Fibroblast of the conjunctiva (primary cell): ENCODE results near the gene LSM5.
A peak's percentile ranks its signal among the peaks of the same experiment; 100 is the strongest.

ENCODE experiments used
- DNase-seq: peaks from one replicate; pipeline ENCODE4 v3.0.0-alpha.2; 2010; ENCODE audit warnings: low read depth

Gene LSM5

DNA sequence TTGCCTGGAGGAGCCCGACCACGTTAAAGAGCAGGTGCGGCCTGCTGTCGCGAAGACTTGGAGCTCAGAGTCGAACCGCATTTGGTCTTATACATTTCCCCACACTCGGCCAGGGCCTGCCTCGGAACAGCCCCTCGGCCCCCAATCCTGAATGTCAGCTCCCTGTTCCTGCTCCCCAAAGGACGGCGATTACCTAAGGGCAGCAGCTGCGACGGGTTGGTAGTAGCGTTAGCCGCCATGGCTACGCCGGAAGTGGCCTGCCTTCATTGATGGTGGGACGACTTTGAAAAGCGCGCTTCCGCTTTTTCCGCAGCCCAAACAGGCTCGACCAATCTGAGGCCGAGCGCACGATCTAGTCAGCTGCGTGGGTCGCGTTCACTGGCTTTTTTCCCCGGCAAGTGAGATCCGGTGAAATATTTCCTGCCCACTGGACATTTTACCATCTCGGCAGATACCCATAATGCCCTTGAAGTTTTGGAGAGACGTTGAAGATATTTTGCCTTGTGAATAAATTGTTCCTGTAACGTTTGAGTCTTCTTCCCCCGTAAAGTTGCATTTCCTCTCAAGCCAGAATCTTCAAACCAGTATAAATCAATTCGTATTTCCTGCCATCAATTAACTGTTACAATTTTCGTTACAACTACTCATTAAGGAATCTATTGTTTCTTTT lies at the start of gene LSM5:
TSS of gene LSM5 (minus strand) at position 254 of the 670 bp plus-strand sequence. CDS start at position 239, 15 bp downstream.
- peak; percentile 82 for DNase-seq

DNA sequence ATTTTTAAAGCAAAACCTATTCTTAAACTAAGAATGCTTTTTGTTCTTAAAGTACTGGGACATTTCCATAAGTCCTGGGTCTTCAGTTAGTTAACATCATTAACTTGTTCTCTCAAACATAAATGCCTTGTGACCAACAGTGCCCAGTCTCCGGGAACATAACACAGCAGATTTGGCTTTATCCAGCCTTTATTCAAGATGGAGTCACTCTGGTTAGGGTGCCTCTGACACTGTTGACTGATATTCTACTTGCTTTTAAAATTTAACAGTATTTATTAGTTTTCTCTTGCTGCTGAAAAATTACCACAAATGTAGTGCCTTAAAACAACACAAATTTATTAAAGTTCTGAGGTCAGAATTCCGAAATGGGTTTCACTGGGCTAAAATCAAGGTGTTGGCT lies 49.2 kb upstream of the LSM5 start:
- no peak for DNase-seq

DNA sequence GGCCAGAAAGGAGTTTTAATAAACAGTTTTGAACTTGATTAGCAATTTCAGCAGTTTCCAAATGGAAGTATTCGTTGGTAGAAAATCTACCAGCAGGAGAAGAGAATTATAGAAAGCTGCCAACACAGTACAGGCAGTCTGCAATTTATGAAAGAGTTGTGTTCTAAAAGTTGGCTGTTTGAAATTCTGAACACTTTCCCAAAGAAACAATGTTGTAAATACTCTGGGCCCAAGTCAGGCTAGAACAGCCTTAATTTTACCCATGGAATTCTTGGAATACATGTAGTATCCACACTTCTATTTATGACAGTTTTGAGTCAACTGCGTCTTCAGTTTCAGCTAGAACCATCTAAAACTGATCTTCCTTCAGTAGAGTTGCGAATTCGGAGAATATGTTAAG lies 47.6 kb upstream of the LSM5 start:
- DNase-seq = no peak

DNA sequence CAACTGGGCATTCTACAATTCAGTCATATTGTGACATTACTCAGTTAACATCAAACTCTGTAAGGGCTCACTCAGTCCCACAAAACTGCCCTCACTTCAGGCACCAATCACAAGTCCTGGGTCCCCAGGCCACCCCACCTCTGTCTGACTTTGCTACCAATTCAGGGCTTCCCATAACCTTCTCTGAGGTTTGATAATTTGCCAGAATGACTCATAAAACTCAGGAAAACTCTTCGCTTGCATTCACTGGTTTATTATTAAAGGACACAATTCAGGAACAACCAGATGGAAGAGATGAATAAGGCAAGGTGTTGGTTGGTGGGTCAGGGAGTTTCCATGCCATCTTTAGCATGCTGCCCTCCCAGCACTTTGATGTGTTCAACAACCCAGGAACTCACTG lies 46.4 kb upstream of the LSM5 start:
- peak; percentile 6 for DNase-seq

DNA sequence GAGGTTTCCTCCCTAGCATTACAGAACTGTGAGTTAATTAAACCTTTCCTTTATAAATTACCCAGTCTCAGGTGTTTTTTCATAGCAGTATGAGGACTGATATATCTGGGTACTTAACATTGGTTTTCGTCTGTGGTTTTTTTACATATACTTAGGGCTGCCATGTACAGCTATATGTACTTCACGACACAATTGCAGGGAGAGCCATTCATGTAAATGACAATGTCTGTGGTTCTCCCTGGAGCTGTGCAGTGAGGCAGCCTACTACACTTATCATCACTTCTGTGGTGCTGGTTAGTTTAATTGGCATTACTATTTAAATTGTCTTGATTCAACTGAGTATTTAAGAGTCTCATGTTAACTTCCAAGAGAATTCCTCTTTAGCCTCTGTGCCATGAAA lies 45.8 kb upstream of the LSM5 start:
- no peak for DNase-seq

DNA sequence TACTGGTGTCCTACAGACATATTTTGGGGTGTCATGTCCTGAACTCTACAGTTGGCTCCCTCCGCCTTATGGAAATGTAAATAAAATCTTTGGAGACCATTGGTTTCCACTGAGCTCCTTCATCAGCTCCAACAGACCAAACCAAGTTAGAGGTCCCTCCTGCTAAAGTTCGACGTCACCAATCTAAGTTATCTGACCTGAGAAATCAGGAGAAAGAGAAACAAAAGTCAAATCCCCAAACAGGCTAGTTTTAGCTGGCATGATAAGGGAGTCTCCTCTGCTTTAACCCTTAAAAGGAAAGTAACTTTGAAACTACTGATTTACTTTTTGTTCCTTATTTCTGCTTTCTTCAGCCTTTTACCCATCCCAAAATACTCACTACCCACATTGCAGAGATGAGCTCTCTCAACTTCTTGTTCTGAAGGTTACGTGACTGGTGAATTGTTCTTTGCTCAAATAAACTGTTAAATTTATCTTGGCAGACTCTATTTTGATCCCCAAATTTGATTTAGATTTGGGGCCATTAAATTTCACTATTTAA lies 45.1 kb upstream of the LSM5 start:
- no peak for DNase-seq

DNA sequence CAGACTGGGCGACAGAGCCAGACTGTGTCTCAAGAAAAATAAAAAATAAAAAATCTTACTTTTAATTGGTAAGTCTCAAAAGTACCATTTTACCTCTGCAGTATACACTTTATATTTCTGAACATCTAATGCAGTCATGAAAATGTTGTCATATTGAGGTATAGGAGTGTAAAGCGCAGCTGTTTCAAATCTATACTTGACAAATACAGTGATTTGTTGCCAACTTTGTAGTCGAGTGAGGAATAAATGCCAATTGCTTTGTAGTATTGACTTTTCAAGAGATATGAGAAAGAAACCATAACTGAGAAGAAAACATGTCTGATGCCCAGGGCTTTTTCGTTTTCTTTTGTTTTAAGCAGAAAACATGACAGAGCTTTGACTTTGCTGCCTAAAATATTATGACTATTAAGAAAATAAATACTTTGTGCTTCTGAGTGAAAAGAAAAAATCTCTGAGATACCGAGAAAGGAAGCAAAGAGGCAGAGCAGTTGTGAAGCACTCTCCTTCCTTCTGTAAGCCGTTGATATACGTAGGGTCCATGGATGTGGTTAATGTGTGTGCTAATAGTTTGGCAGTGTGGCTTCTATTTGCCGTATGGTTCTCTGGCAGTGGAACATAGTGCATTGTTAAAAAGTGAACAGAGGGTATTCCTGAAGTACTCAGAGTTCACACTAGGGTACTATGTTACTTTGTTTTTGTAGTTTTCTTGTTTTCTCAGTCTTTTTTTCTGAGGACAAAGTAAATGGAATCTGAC lies 43.3 kb upstream of the LSM5 start:
- DNase-seq = peak; percentile 18

DNA sequence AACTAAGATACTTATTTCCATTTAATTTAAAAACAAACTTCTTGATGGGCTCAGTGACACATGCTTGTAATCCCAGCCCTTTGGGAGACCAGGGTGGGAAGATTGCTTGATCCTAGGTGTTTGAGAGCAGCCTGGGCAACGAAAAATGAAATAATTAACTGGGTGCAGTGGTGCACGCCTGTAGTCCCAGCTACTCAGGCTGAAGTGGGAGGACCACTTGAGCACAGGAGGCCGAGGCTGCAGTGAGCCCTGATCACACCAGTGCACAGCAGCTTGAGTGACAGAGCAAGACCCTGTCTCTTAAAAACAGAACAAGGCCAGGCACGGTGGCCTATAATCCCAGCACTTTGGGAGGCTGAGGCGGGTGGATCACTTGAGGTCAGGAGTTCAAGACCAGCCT lies 42.5 kb upstream of the LSM5 start:
- DNase-seq = no peak

DNA sequence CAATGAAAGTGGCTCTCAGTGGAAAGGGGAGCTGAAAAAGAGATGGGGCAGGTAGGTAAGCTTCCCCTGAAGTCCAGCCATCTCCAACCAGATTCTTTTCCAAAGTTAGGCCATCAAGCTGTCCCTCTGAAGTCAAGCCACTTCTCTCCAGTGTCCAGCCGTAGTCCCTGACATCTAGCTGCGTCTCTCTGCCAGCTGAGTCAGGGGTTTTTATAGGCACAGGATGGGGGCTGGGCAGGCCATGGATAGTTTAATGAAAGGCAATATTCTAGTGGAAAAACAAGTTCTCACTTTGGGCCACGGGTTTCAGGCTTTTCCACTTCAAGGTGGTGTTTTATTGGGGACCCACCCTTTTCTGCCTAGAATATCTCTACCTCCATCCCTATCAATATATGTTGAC lies 41.9 kb upstream of the LSM5 start:
- DNase-seq = no peak

DNA sequence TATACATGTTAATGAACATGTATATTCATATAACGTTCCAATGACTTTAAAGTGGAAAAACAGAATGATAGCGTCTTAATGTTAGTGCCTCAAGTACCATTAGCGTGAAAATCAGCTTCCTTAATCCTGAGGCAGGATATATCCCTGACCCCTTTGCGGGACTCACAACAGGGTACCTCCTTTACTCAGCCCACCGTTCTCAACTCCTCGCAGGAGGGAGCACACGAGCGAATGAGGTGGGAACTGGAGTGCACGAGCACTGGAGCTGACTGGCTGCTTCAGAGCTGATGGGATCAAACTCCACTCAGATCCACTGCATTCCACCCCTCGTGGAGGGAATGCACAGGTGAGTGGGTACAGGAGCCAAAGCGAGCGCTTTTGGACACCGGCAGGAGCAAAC lies 41.2 kb upstream of the LSM5 start:
- no peak for DNase-seq

DNA sequence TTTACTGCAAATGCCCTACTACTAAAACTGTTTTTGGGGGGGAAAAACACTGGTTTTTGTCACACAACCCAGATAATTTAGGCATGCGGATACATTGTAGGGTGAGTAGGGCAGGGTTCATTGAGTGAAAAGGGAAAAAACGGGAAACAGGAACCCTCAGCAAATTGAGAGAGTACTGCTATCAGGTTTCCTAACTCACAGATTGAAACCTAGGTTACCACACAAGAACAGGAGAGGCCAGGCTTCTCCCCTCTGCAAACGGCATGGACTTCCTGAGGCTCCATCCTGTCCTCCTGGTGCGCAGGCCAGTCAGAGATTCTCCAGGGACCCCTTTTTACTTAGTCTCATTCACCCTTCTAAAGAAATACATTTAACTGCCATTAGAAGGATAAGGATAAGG lies 35.7 kb upstream of the LSM5 start:
- DNase-seq = no peak

DNA sequence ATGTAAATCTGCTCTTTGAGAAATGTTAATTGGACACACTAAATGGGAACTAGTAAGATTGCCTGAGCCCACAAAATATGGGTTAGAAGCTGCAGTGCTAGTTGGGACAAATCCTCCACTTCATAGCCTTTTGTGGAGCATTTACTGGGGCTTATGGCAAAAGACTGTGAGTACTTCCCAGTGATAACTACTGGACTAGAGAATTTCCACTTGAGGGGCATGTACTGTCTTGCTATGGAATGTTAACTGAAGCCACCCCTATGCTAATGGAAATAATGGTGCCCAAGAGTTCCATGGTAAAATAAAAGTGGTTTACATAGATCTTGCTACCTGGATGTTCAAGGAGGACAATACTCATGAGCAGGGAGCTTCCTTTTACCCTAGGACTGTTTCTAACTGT lies 34.5 kb upstream of the LSM5 start:
- no peak for DNase-seq

DNA sequence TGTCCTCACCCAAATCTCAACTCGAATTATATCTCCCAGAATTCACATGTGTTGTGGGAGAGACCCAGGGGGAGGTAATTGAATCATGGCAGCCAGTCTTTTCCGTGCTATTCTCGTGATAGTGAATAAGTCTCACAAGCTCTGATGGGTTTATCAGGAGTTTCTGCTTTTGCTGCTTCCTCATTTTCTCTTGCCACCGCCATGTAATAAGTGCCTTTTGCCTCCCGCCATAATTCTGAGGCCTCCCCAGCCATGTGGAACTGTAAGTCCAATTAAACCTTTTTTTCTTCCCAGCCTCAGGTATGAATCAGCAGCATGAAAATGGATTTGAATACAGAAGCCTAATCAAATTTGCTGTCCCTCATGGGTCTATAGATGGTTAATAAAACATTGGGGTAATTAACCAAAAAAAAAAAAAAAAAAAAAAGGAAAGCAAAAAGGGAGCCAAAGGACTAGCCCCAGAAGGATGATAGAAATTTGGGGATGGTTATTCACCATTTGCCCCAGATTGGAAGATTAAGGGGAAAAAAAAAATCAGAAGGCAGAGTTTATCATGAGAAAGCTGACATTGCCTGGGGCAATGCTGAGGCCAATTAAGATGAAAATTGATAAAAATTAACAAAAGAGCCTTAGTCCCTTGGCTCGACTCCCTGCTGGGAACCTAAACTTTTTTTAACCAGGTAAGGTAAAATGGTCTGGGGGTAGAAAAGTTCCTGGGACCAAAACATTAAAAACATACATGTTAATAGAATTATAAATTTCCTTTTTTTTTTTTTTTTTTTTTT lies 32.8 kb upstream of the LSM5 start:
- no peak for DNase-seq

DNA sequence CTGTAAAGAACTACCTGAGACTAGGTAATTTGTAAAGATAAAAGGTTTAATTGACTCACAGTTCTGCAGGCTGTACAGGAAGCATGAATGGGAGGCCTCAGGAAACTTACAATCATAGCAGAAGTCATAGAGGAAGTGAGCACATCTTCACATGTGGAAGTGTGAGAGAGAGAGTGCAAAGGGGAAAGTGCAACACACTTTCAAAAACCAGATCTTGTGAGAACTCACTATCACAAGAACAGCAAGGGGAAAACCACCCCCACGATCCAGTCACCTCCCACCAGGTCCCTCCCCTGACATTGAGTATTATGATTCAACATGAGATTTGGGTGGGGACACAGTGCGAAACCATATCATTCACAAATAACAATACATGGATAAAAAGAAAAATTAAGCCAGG lies 29.6 kb upstream of the LSM5 start:
- no peak for DNase-seq

DNA sequence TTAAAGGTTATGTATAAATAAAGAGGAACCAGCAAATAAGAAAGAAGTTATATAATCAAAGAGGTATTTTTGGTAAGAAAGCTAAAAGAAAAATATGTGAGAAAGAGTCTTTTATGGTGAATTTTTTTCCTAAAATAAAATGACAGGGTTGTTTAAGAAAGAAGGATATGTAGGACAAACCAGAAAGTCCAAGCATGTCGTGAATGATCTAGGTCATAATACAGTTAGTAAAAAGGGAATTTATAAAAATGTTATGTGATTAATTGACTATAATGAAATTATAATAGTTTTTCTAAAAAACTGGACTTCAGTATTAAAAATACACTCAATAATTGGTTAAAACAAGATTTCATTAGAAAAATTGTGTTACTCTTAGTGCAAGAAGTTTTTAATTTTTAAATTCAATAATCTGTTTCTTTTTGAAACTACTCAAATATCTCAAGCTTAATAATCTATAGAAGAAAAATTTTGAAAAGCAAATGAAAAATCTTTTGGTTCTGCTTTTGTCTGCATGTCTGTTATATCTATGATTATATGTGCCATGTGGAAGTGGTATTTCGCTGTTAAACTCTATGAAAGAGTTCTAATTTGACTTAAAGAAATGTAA lies 28.5 kb upstream of the LSM5 start:
- peak; percentile 42 for DNase-seq

DNA sequence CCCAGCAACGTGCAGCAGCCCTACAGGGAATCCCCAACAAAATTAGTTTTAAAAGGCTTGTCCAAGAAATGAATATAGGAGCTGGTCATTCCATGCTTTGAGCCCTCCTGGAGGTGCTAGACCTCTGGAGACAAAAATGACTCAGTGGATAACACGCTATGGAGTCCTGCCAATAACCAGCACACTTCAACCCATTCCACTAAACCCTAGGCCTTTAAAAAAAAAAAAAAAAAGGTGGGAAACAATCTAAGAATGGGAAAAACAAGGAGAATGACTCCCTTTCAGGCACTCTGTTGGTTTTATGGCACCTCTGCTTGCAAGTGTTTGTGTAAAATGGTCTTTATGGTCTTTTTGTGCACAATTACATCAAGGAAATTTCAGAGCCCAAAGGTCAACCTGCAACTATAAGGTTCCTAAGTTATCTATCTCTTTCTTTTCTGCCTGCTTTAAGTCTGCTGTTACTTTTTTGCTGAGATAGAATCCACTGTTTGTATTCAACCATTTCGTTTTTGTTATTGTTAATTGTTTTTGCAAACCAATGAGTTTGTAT lies 26.4 kb upstream of the LSM5 start:
- DNase-seq = no peak

DNA sequence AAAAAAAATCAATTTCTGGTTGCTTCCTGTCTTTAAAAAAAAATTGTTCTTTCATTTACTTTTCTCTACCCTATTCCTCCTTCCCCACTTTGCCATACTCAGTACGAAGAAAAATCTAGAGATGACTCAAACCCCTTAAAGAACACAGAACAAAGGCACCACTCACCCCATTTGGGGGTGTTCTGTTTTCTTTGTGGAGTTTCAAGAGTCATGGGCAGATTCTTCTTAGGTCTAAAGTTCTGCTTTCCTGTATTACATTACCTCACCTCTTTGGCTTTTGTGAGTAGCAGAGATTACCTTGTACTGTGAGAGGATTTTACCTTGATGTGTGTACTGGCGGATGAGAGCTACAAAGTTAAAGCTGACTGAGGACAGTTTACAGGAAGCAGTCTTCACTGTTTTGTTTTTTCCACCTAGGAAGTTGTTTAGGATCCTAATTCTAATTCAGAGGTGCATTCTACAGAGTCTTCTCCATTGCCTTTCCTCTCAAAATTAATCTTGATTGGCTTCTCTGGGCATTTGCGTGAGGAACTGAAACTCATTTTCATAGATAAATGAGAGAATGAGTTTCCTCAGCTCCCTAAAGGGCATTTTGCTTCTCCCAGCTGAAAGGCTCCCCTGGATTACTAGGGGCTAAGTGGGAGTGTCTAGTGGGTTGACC lies 25.8 kb upstream of the LSM5 start:
- DNase-seq = no peak

DNA sequence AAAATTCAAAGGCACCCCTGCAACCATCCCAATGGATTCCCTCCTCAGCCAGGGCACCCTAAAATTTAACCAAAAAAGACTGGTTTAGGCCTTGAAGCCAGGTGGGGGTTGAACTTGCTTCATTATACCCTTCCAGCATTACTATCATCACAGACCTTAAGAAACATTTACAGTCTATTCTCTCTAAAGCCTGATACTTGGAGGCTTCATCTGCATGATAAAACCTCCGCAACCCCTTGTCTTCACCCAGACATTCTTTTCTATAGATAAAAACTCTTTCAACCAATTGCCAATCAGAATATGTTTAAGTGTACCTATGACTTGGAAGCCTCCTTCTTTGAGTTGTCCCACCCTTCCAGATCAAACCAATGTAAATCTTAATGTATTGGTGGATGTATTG lies 23.0 kb upstream of the LSM5 start:
- no peak for DNase-seq

DNA sequence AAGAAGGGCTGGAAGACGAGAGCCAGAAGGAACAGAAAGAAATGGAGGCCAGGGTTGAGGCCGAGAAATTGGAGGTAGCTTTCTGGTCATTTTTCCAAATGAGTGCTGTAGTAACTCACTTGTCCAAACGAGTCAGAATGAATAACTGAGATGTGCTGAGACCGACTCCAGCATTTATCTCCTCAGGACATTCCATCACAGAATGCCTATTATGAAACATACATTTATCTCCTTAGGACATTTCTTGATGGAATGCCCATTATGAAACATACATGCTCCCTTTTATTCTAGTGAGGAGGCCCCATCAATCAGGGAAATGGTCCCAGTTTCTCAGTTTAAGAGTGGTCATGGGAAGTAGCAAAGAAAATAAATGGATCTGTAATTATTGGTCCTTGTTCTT lies 21.6 kb upstream of the LSM5 start:
- DNase-seq = no peak

DNA sequence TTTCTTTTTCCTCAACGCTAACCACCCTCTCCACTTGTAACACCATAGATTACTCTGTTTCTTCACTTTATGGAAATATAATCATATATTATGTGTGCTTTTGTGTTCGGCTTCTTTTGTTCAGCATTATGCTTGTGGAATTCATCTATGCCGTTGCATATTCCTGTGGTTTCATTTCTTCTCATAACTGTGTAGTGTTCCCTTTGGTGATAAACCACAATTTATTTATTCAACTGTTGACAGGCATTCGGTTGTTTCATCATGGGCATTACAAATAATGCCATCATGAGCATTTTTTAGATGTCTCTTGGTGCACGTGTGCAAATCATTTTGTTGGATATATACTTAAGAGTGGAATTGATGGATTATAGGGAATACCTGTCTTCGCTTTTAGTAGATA lies 17.2 kb upstream of the LSM5 start:
- no peak for DNase-seq

DNA sequence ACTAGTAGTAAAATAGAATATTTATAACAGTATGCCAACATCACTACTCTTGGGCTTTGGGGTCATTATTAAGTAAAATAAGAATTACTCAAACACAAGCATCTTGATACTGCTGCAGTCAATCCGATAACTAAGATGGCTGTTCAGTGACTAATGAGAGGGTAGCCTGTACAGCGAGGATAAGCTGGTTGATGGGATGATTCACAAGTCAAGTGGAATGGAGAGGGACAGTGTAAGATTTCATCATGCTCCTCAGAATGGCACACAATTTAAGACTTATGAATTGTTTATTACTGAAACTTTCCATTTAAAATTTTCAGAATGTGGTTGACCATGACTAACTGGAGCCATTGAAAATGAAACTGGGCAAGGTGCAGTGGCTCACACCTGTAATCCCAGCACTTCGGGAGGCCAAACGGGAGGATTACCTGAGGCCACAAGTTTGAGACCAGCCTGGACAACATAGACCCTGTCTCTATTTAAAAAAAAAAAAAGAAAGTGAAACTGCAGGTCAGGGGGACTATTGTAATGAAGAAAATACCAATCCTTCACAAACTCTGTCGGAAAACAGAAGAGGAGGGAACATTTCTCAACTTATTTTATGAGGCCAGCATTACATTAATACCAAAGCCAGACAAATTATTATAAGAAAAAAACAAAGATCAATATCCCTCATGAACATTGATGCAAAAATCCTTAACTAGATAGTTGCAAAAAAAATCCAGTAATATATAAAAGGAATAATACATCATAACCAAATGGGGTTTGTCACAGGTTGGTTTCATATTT lies 16.3 kb upstream of the LSM5 start:
- peak; percentile 89 for DNase-seq
